Osteoblast (primary cell): ENCODE measurements around the gene G6PC3. TPM values are rescaled to one million over a fixed set of nuclear protein-coding genes. Genes with fewer than 3 reads are reported as not detected.

Experiments
- DNase-seq: peaks from one replicate; pipeline ENCODE4 v3.0.0; 2011; ENCODE audit warnings: low spot score, mixed read lengths; ENCODE audit not compliant: insufficient read length; ENCODE audit errors: missing footprints
- H2AFZ ChIP-seq: 2 replicates; pipeline ENCODE4 v1.6.0; 2011; ENCODE audit warnings: mild to moderate bottlenecking, low read length
- H3K27ac ChIP-seq: 2 replicates; pipeline ENCODE4 v1.5.1; 2011; ENCODE audit warnings: mild to moderate bottlenecking, low read depth, low read length, moderate library complexity
- H3K27me3 ChIP-seq: 2 replicates; pipeline ENCODE4 v1.6.0; 2012; ENCODE audit warnings: mild to moderate bottlenecking, control low read depth, inconsistent platforms, low read length, moderate library complexity; ENCODE audit not compliant: insufficient read depth
- H3K36me3 ChIP-seq: 2 replicates; pipeline ENCODE4 v1.5.1; 2011; ENCODE audit warnings: mild to moderate bottlenecking, low read length, control low read depth, moderate library complexity; ENCODE audit not compliant: insufficient read depth
- H3K4me1 ChIP-seq: 2 replicates; pipeline ENCODE4 v1.5.1; 2011; ENCODE audit warnings: mild to moderate bottlenecking, low read length, control low read depth, moderate library complexity; ENCODE audit not compliant: insufficient read depth
- H3K4me2 ChIP-seq: 2 replicates; pipeline ENCODE4 v1.6.0; 2011; ENCODE audit warnings: mild to moderate bottlenecking, low read length; ENCODE audit not compliant: insufficient read depth
- H3K4me3 ChIP-seq: fragments of 200-600 bp; sonication (generic); 3 replicates; pipeline ENCODE4 v1.5.1; 2012; ENCODE audit warnings: mild to moderate bottlenecking, low read length, inconsistent platforms; ENCODE audit not compliant: insufficient read depth
- H3K79me2 ChIP-seq: 2 replicates; pipeline ENCODE4 v1.6.0; 2012; ENCODE audit warnings: mild to moderate bottlenecking, low read length, control low read depth, inconsistent platforms; ENCODE audit not compliant: insufficient read depth
- H3K9me3 ChIP-seq: 2 replicates; pipeline ENCODE4 v1.5.1; 2011; ENCODE audit warnings: low read depth, low read length, control low read depth
- H4K20me1 ChIP-seq: 2 replicates; pipeline ENCODE4 v1.6.0; 2012; ENCODE audit warnings: mild to moderate bottlenecking, low read length, control low read depth; ENCODE audit not compliant: insufficient read depth
- CTCF ChIP-seq: IDR thresholded peaks from 2 replicates; pipeline ENCODE4 v1.5.1; 2011; ENCODE audit warnings: mild to moderate bottlenecking, low read depth, low read length, moderate library complexity; ENCODE audit errors: extremely low read depth
- total RNA-seq: library from RNA; depleted of rRNA; stranded (reverse); fragments of >200 nt; gene quantifications from 2 replicates; pipeline ENCODE4 v1.2.3, GENCODE V29; 2012

The G6PC3 gene
- total RNA-seq, 1 donor = 23.5 TPM

GRCh38 chr17:44112284-44113280 is 42.0 kb downstream of the G6PC3 start:
- no peaks in the 10 kb centered on the region for H3K9me3 ChIP-seq
- no peaks in the 10 kb centered on the region for H3K36me3 ChIP-seq
- DNase-seq = peak; percentile 84
- no peaks in the 10 kb centered on the region for H3K27me3 ChIP-seq
- H3K4me3 ChIP-seq = no peak overlapping the region
- H3K79me2 ChIP-seq = peaks cover 35% of the 10 kb centered on the region
- no peak for TF ChIP-seq CTCF
- no peak overlapping the region for H3K27ac ChIP-seq
- H2AFZ ChIP-seq = no peak overlapping the region
- no peak overlapping the region for H3K4me2 ChIP-seq
- peaks cover 37% of the 10 kb centered on the region for H4K20me1 ChIP-seq
- H3K4me1 ChIP-seq = peaks cover 38% of the 10 kb centered on the region

GRCh38 chr17:44113382-44113781 is 42.8 kb downstream of the G6PC3 start:
- Histone ChIP-seq H3K36me3 (no peaks in the 10 kb centered on the region), H4K20me1 (peaks cover 33% of the 10 kb centered on the region)

GRCh38 chr17:44113868-44114840 is 43.6 kb downstream of the G6PC3 start:
- H3K4me1 ChIP-seq = peaks cover 24% of the 10 kb centered on the region
- no peak overlapping the region for H3K4me2 ChIP-seq
- peak; percentile 10 for DNase-seq
- peaks cover 38% of the 10 kb centered on the region for H3K79me2 ChIP-seq
- no peaks in the 10 kb centered on the region for H3K27me3 ChIP-seq
- no peaks in the 10 kb centered on the region for H3K9me3 ChIP-seq
- H2AFZ ChIP-seq = no peak overlapping the region
- H3K4me3 ChIP-seq = no peak overlapping the region
- TF ChIP-seq CTCF = no peak
- H3K27ac ChIP-seq = no peak overlapping the region
- H3K36me3 ChIP-seq = no peaks in the 10 kb centered on the region
- peaks cover 40% of the 10 kb centered on the region for H4K20me1 ChIP-seq

More at GRCh38 chr17:44113382-44113781, 42.8 kb downstream of the G6PC3 start:
- Histone ChIP-seq H3K9me3 (no peaks in the 10 kb centered on the region), H3K79me2 (peaks cover 35% of the 10 kb centered on the region), H3K4me2 (no peak overlapping the region), H3K27me3 (no peaks in the 10 kb centered on the region), H3K27ac (no peak overlapping the region), H3K4me3 (no peak overlapping the region), H3K4me1 (peaks cover 30% of the 10 kb centered on the region), H2AFZ (no peak overlapping the region)
- peak; percentile 51 for DNase-seq
- TF ChIP-seq CTCF = no peak
